Activated naive CD4-positive, alpha-beta T cell treated with anti-CD3 and anti-CD28 coated beads, Interleukin-2, amount 50 U/mL, for 24 hours (primary cell): ENCODE data around the gene PNPLA5.

Experiments used
- H3K27ac Mint-ChIP-seq: one replicate; pipeline ENCODE4 v1.8.0; 2021; ENCODE audit warnings: mild to moderate bottlenecking, mixed read lengths
- H3K27me3 Mint-ChIP-seq: one replicate; pipeline ENCODE4 v1.8.0; 2021; ENCODE audit warnings: mixed read lengths
- H3K36me3 Mint-ChIP-seq: one replicate; pipeline ENCODE4 v1.8.0; 2021; ENCODE audit warnings: mixed read lengths
- H3K4me1 Mint-ChIP-seq: one replicate; pipeline ENCODE4 v1.8.0; 2021; ENCODE audit warnings: mixed read lengths
- H3K4me3 Mint-ChIP-seq: one replicate; pipeline ENCODE4 v1.8.0; 2021; ENCODE audit warnings: mild to moderate bottlenecking, mixed read lengths
- H3K9me3 Mint-ChIP-seq: one replicate; pipeline ENCODE4 v1.8.0; 2021; ENCODE audit warnings: mixed read lengths

PNPLA5 gene

GRCh38 chr22:43891360-43892182, at the start of gene PNPLA5:
PNPLA5 (minus strand) TSS chr22:43892013; CDS start chr22:43891880, 133 bp downstream.
- H3K27me3 Mint-ChIP-seq: peaks cover 25% of the 10 kb centered on the region
- no peak within 1 kb of the TSS for H3K4me3 Mint-ChIP-seq
- no peaks in the 10 kb centered on the region for H3K9me3 Mint-ChIP-seq
- no peak within 1 kb of the TSS for H3K27ac Mint-ChIP-seq
- no peaks in the 10 kb centered on the region for H3K4me1 Mint-ChIP-seq
- H3K36me3 Mint-ChIP-seq: no peaks in the 10 kb centered on the region

DNA sequence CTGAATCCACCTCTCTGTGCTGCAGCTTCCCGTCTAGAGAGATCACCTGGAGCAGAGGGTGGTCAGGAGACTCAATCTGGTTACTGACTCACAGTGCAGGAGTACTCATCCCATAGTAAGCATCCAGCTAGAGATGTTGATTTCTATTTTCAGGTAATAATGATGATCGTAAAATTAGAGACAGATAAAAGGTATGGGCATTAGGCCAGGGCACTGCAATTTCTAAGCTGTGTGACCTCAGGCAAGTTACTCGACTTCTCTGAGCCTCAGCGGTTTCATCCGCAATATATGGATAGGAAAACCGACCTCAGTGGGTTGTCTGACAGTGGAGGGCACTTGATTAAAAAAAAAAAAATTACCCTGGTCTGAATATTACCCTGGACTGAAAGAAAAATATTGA, 49.6 kb upstream of the PNPLA5 start:
- no peak overlapping the region for H3K27ac Mint-ChIP-seq
- no peaks in the 10 kb centered on the region for H3K4me1 Mint-ChIP-seq
- H3K9me3 Mint-ChIP-seq: no peaks in the 10 kb centered on the region
- H3K36me3 Mint-ChIP-seq: no peaks in the 10 kb centered on the region
- no peak overlapping the region for H3K4me3 Mint-ChIP-seq
- H3K27me3 Mint-ChIP-seq: no peaks in the 10 kb centered on the region

GRCh38 chr22:43931771-43932170, 40.0 kb upstream of the PNPLA5 start:
- Mint-ChIP-seq H3K4me1 (no peaks in the 10 kb centered on the region), H3K27me3 (peaks cover 1% of the 10 kb centered on the region), H3K9me3 (no peaks in the 10 kb centered on the region), H3K36me3 (no peaks in the 10 kb centered on the region), H3K27ac (no peak overlapping the region), H3K4me3 (no peak overlapping the region)

- Mint-ChIP-seq H3K4me3 (no peak overlapping the region), H3K4me1 (no peaks in the 10 kb centered on the region), H3K27ac (no peak overlapping the region), H3K36me3 (no peaks in the 10 kb centered on the region), H3K27me3 (peaks cover 1% of the 10 kb centered on the region), H3K9me3 (no peaks in the 10 kb centered on the region)
Observed at GRCh38 chr22:43928908-43929307, 37.1 kb upstream of the PNPLA5 start.

GRCh38 chr22:43928468-43928867, 36.7 kb upstream of the PNPLA5 start:
- Mint-ChIP-seq H3K4me3 (no peak overlapping the region), H3K9me3 (no peaks in the 10 kb centered on the region), H3K36me3 (no peaks in the 10 kb centered on the region), H3K27ac (no peak overlapping the region), H3K27me3 (peaks cover 1% of the 10 kb centered on the region), H3K4me1 (no peaks in the 10 kb centered on the region)

GRCh38 chr22:43926349-43926710, 34.5 kb upstream of the PNPLA5 start:
- H3K36me3 Mint-ChIP-seq: no peaks in the 10 kb centered on the region
- no peak overlapping the region for H3K27ac Mint-ChIP-seq
- H3K27me3 Mint-ChIP-seq: peaks cover 1% of the 10 kb centered on the region
- H3K9me3 Mint-ChIP-seq: no peaks in the 10 kb centered on the region
- peaks cover 4% of the 10 kb centered on the region for H3K4me1 Mint-ChIP-seq
- H3K4me3 Mint-ChIP-seq: no peak overlapping the region

- Mint-ChIP-seq H3K4me3 (peak overlapping the region; percentile 62), H3K27me3 (peaks cover 3% of the 10 kb centered on the region), H3K4me1 (peaks cover 4% of the 10 kb centered on the region), H3K36me3 (no peaks in the 10 kb centered on the region), H3K27ac (no peak overlapping the region), H3K9me3 (no peaks in the 10 kb centered on the region)
Observed at GRCh38 chr22:43925433-43926348, 33.9 kb upstream of the PNPLA5 start.

DNA sequence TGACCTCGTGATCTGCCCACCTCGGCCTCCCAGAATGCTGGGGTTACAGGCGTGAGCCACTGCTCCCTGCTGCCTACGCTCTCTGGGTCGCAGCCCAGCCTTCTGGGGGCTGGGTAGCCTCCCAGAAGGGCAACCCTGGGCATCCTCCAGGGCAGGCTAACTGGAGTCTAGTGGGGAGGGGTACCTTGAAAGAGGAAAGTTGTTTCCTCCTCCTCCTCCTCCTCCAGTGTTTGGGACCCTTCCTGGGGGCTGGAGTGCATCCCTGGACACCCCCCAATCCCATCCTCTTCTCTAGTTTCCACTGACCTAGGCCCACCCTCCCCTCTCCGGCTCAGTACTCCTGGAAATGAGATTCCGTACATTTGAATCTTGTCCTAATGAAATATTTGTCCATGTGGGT, 33.1 kb upstream of the PNPLA5 start:
- Mint-ChIP-seq H3K27ac (no peak overlapping the region), H3K4me3 (peak overlapping the region; percentile 78), H3K27me3 (peaks cover 3% of the 10 kb centered on the region), H3K4me1 (peaks cover 4% of the 10 kb centered on the region), H3K36me3 (no peaks in the 10 kb centered on the region), H3K9me3 (no peaks in the 10 kb centered on the region)

DNA sequence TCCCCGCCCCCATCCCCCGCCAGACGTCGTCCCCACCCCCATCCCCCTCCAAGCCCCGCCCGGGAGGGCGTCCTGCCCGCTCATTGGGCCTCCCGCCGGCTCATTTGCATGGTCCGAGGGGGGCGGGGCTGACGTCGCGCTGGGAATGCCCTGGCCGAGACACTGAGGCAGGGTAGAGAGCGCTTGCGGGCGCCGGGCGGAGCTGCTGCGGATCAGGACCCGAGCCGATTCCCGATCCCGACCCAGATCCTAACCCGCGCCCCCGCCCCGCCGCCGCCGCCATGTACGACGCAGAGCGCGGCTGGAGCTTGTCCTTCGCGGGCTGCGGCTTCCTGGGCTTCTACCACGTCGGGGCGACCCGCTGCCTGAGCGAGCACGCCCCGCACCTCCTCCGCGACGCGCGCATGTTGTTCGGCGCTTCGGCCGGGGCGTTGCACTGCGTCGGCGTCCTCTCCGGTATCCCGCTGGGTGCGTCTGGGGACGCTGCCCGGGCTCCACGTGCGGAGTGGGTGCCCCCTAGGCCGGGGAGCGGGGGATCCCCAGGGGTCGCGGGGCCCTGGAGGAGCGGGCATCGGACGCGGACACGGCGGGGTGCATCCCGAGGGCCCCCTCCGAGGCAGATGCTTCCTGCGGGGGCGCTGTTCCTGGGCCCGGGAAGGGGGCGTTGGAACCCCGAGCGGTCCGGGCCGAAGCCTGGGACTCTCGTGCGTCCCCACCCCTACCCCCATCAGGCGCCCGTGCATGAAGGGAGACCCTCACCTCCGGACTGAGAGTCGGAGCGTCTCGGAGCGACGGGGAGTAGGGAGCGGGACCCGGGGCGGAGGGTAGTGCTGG, 32.0 kb upstream of the PNPLA5 start, which contains the start of gene PNPLA3:
TSS of gene PNPLA3 (plus strand) at position 175 of the 834 bp plus-strand sequence. CDS start at position 282, 107 bp downstream.
- Mint-ChIP-seq H3K27ac (peak within 1 kb of the TSS; percentile 62), H3K4me3 (peak within 1 kb of the TSS; percentile 89), H3K27me3 (peaks cover 3% of the 10 kb centered on the region), H3K36me3 (no peaks in the 10 kb centered on the region), H3K4me1 (peaks cover 4% of the 10 kb centered on the region), H3K9me3 (no peaks in the 10 kb centered on the region)

DNA sequence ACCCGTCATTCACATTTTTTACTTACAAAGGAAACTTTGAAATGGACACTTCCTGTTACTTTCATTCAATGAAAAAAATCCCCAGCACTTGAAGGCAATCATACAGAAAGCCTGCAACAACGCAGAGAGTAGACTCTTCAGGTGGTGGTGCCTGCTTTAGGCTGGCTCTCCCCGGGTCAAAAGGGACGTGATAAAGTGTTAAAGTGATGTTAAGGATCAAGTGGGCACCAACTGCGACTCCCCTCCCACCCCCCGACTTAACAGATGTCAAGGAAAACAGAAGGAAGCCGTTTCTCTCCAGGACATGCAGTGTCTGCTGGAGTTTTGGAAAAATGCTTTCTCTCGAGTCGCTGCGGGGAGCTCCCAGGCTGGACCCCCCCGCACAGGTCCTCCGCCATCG, 31.4 kb upstream of the PNPLA5 start:
- H3K4me1 Mint-ChIP-seq: peaks cover 4% of the 10 kb centered on the region
- peak overlapping the region; percentile 62 for H3K27ac Mint-ChIP-seq
- peak overlapping the region; percentile 89 for H3K4me3 Mint-ChIP-seq
- H3K36me3 Mint-ChIP-seq: no peaks in the 10 kb centered on the region
- H3K9me3 Mint-ChIP-seq: no peaks in the 10 kb centered on the region
- H3K27me3 Mint-ChIP-seq: peaks cover 3% of the 10 kb centered on the region

- no peaks in the 10 kb centered on the region for H3K9me3 Mint-ChIP-seq
- peaks cover 4% of the 10 kb centered on the region for H3K27me3 Mint-ChIP-seq
- no peaks in the 10 kb centered on the region for H3K36me3 Mint-ChIP-seq
- H3K27ac Mint-ChIP-seq: no peak overlapping the region
- H3K4me1 Mint-ChIP-seq: peaks cover 4% of the 10 kb centered on the region
- no peak overlapping the region for H3K4me3 Mint-ChIP-seq
Observed at GRCh38 chr22:43922123-43922522, 30.3 kb upstream of the PNPLA5 start.

DNA sequence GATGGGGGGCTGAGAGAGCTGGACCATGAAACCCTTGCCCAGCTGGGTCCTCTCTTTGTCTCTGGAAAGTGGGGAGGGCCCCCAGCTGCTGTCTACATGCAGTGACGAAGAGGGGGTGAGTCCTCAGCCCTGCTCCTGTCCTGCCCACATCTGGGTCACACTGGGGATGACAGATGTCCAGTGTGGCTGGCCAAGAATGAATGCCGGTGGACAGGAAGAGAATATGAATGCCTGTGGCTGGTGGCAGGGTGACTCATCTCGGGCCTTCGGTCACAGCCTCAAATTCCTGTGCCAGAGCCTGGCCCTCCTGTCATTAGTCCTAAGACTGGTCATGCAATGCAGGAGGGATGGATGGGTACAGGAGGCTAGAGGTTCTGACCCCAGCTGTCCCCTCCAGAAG, 29.6 kb upstream of the PNPLA5 start:
- Mint-ChIP-seq H3K36me3 (no peaks in the 10 kb centered on the region), H3K9me3 (no peaks in the 10 kb centered on the region), H3K27me3 (peaks cover 6% of the 10 kb centered on the region), H3K27ac (no peak overlapping the region), H3K4me3 (no peak overlapping the region), H3K4me1 (peaks cover 4% of the 10 kb centered on the region)

- Mint-ChIP-seq H3K4me3 (no peak overlapping the region), H3K27me3 (peaks cover 6% of the 10 kb centered on the region), H3K9me3 (no peaks in the 10 kb centered on the region)
Observed at GRCh38 chr22:43919106-43919973, 27.5 kb upstream of the PNPLA5 start.

GRCh38 chr22:43917521-43917920, 25.7 kb upstream of the PNPLA5 start:
- H3K27me3 Mint-ChIP-seq: peaks cover 7% of the 10 kb centered on the region
- H3K4me1 Mint-ChIP-seq: no peaks in the 10 kb centered on the region
- no peaks in the 10 kb centered on the region for H3K9me3 Mint-ChIP-seq
- no peak overlapping the region for H3K27ac Mint-ChIP-seq
- H3K4me3 Mint-ChIP-seq: no peak overlapping the region
- no peaks in the 10 kb centered on the region for H3K36me3 Mint-ChIP-seq

More at GRCh38 chr22:43919106-43919973, 27.5 kb upstream of the PNPLA5 start:
- peaks cover 4% of the 10 kb centered on the region for H3K4me1 Mint-ChIP-seq
- H3K27ac Mint-ChIP-seq: no peak overlapping the region
- H3K36me3 Mint-ChIP-seq: no peaks in the 10 kb centered on the region
